WTC11 (cell line): ENCODE data around the gene B4GAT1. TPM values are rescaled to one million over a fixed set of nuclear protein-coding genes. Genes with fewer than 3 reads are reported as not detected.

Experiments used
- AR ChIP-seq: fragments of 250-450 bp; sonication (Bioruptor Pico); IDR thresholded peaks from 2 replicates; pipeline ENCODE4 v1.9.0; 2021; ENCODE audit warnings: mild to moderate bottlenecking
- ATF6 ChIP-seq: sonication (generic); formaldehyde crosslinking; IDR thresholded peaks from 2 replicates; pipeline ENCODE4 v1.8.1; 2023; ENCODE audit warnings: mild to moderate bottlenecking, missing genetic modification reagents
- CTCF ChIP-seq: fragments of 200-600 bp; IDR thresholded peaks from 2 replicates; pipeline ENCODE4 v1.8.0; 2022; ENCODE audit warnings: antibody characterized with exemption
- E2F4 ChIP-seq: sonication (generic); formaldehyde crosslinking; IDR thresholded peaks from 2 replicates; pipeline ENCODE4 v1.8.1; 2022; ENCODE audit warnings: low read depth, mild to moderate bottlenecking, moderate library complexity, missing genetic modification reagents, borderline replicate concordance
- ESRRA ChIP-seq: sonication (generic); formaldehyde crosslinking; IDR thresholded peaks from 2 replicates; pipeline ENCODE4 v1.8.1; 2022; ENCODE audit warnings: mild to moderate bottlenecking, missing genetic modification reagents, borderline replicate concordance
- ETV6 ChIP-seq: sonication (generic); formaldehyde crosslinking; IDR thresholded peaks from 2 replicates; pipeline ENCODE4 v1.8.1; 2022; ENCODE audit warnings: mild to moderate bottlenecking, missing genetic modification reagents
- IRF2 ChIP-seq: sonication (generic); formaldehyde crosslinking; IDR thresholded peaks from 2 replicates; pipeline ENCODE4 v1.8.0; 2022; ENCODE audit warnings: low read depth, missing genetic modification reagents, borderline replicate concordance
- MLX ChIP-seq: sonication (generic); formaldehyde crosslinking; IDR thresholded peaks from 2 replicates; pipeline ENCODE4 v1.8.1; 2023; ENCODE audit warnings: mild to moderate bottlenecking, missing genetic modification reagents, moderate library complexity
- NFE2L1 ChIP-seq: sonication (generic); formaldehyde crosslinking; IDR thresholded peaks from 2 replicates; pipeline ENCODE4 v1.8.1; 2023; ENCODE audit warnings: missing genetic modification reagents
- PRDM15 ChIP-seq: sonication (generic); formaldehyde crosslinking; IDR thresholded peaks from 2 replicates; pipeline ENCODE4 v1.8.0; 2022; ENCODE audit warnings: missing genetic modification reagents
- TEAD4 ChIP-seq: sonication (generic); formaldehyde crosslinking; IDR thresholded peaks from 2 replicates; pipeline ENCODE4 v1.8.0; 2022; ENCODE audit warnings: mild to moderate bottlenecking, missing genetic modification reagents
- USF2 ChIP-seq: sonication (generic); formaldehyde crosslinking; IDR thresholded peaks from 2 replicates; pipeline ENCODE4 v1.8.1; 2023; ENCODE audit warnings: mild to moderate bottlenecking, missing genetic modification reagents, moderate library complexity
- ZNF281 ChIP-seq: sonication (generic); formaldehyde crosslinking; IDR thresholded peaks from 2 replicates; pipeline ENCODE4 v1.8.0; 2023; ENCODE audit warnings: mild to moderate bottlenecking, missing genetic modification reagents
- ZNF317 ChIP-seq: sonication (generic); formaldehyde crosslinking; IDR thresholded peaks from 2 replicates; pipeline ENCODE4 v1.8.1; 2023; ENCODE audit warnings: low read depth, mild to moderate bottlenecking, moderate library complexity, missing genetic modification reagents, borderline replicate concordance
- ZNF512 ChIP-seq: sonication (generic); formaldehyde crosslinking; IDR thresholded peaks from 2 replicates; pipeline ENCODE4 v1.8.1; 2022; ENCODE audit warnings: missing genetic modification reagents, borderline replicate concordance
- ZNF671 ChIP-seq: fragments of 250-450 bp; sonication (Bioruptor Pico); IDR thresholded peaks from 2 replicates; pipeline ENCODE4 v1.8.0; 2021; ENCODE audit warnings: mild to moderate bottlenecking
- ZSCAN18 ChIP-seq: fragments of 250-450 bp; sonication (Bioruptor Pico); IDR thresholded peaks from 2 replicates; pipeline ENCODE4 v2.1.2; 2022; ENCODE audit warnings: mild to moderate bottlenecking, moderate library complexity
- total RNA-seq: library from RNA; stranded (reverse); gene quantifications from 3 replicates; pipeline ENCODE4 v1.2.3, GENCODE V29; 2021

The B4GAT1 gene
- total RNA-seq, 1 experiment from 2014 or later, result 34.1 TPM

GRCh38 chr11:66347425-66348276 is at the start of gene B4GAT1 (continued):
- TF ChIP-seq ZSCAN18 (CRISPR knock-in tag) (no peak), ATF6 (CRISPR knock-in tag) (no peak), ZNF317 (peak; percentile 38; the same call in 1 of the 2 replicates), TEAD4 (CRISPR knock-in tag) (no peak), ESRRA (no peak), MLX (CRISPR knock-in tag) (0 out of 2 replicates have a peak, but pooled peaks have one; percentile 63), ZNF512 (CRISPR knock-in tag) (no peak), CTCF (no peak), AR (CRISPR knock-in tag) (no peak), NFE2L1 (CRISPR knock-in tag) (no peak), ZNF281 (CRISPR knock-in tag) (no peak), ETV6 (CRISPR knock-in tag) (peak; percentile 68; the same call in 1 of the 2 replicates), E2F4 (no peak), PRDM15 (CRISPR knock-in tag) (0 out of 2 replicates have a peak, but pooled peaks have one; percentile 32), ZNF671 (CRISPR knock-in tag) (no peak), USF2 (CRISPR knock-in tag) (no peak), IRF2 (CRISPR knock-in tag) (no peak)
